CD4-positive, alpha-beta T cell treated with Interferon alpha-2 for 1 hour (primary cell): ENCODE measurements around the gene CARD11.
"Not testable (repeated sequence)": the region's sequence is repeated elsewhere in the genome, so short reads cannot be mapped to it uniquely, and the experiment has no call there.

Experiments
- DNase-seq, 2 donors: peaks; one replicate each; pipeline ENCODE4 v3.0.0-alpha.2; 2020 to 2022

Gene CARD11

DNA sequence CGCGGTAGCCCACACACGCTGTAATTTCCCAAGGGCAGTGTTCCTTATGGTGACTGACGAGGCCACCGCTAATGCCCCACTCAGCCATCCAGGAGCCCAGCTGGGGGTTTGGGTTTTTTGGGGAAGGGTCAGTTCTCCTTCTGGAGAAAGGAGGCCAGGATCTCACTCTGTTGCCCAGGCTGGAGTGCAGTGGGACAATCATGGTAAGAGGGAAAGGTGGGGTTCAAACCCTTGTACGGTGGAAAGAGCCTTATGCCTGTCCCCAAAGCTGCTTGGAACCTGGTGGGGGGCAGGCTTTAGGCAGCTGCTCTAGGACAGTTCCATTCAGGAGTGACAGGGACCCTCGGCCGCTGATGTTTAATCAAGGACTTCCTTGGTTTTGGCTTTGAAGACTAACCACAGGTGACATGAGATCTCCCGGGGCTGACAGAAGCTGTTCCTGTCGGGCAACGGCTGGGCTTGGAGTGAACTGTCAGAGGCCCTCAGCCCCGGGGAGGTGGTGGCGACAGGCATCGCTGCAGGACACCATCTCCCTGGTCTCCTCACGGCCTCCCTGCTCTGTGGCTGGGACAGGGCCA lies 84.5 kb downstream of the CARD11 start:
- DNase-seq, result no peak

DNA sequence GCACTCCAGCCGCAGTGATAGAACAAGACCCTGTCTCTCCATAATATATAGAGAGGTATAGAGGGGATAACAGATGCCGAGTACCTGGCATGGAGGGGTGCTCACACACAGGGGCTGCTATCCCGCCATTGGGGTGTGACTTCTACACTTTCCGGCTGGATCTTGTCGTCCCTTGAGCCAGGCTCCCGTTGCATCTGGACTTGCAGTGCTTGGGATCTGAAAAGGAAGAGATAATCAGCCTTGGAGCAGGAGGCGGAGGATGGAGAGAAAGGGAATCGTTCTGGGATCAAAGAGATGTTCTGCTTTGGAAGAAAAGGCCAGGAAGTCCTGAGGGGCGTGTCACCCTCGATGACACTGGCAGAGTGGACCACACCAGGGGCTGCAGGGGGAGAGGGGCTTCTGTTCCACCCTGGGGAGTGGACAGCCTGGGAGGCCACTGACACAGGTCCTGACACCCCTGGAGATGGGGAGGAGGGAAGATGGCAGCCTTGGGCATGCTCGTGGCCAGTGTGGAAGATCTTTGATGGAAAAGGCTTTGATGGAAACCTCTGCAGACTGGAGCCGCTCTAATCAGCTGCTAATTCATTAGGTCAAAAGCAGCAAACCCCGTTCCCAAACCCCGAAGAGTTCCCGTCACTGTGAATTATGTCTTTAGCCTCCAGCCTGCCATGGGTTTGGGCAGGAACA lies 85.1 kb downstream of the CARD11 start:
- no peak for DNase-seq

DNA sequence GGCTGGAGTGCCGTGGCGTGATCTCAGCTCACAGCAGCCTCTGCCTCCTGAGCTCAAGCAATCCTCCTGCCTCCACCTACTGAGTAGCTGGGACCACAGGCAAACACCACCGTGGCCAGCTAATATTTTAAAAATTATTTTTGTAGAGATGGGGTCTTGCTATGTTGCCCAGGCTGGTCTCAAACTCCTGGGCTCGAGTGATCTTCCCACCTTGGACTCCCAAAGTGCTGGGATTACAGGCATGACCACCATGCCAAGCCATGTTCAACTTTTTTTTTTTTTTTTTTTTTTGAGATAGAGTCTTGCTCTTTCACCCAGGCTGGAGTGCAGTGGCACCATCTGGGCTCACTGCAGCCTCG lies 86.3 kb downstream of the CARD11 start:
- not testable (repeated sequence) for DNase-seq

DNA sequence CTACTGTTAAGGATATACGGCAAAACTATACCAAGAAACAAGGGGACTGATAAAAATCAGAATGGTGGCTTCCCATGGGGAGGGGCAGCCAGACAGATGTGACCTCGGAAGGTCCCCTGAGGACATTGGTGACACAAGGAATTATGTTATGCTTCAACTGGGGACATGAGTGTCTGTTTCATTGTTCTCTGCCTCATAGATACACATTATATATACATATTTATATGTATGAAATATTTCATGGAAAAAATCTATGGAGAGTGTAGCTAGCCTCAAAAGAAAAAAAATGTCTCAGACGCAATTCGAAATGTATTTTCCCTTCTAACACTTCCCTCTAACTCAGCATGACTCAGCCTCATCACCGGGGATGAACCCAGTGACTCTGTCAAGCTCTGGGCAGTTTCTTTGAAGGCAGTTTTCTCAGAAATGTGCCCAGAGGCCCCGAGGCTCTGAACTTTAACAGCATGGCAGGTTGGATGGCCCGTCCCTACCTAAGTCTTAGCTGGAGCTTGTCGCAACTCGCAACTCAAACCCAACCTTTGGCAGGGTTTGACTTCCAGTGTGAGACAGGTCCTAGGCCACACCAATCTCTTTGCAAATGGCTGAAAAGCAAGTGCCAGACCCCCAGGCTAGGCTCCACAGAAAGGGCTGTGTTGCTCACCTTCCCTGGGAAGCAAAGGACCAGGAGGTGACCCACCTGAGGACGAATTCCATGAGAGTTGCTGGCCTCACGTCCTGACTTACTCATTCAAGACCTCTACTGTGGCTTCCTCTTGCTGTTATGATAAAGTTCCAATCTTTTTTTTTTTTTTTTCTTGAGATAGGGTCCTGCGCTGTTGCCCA lies 86.9 kb downstream of the CARD11 start:
- peak; percentile 33 to 54 for DNase-seq

DNA sequence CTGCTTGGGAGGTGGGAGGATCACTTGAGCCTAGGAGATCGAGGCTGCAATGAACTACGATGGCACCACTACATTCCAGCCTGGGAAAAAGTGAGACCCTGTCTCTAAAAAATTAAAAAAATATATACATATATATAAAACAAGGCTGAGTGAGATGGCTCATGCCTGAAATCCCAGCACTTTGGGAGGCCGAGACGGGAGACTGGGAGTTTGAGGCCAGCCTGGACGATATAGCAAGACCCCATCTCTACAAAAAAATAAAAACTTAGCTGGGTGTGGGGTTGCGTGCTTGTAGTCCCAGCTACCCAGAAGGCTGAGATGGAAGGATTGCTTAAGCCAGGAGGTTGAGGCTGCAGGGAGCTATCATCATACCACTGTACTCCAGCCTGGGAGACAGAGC lies 87.6 kb downstream of the CARD11 start:
- DNase-seq, result no peak

DNA sequence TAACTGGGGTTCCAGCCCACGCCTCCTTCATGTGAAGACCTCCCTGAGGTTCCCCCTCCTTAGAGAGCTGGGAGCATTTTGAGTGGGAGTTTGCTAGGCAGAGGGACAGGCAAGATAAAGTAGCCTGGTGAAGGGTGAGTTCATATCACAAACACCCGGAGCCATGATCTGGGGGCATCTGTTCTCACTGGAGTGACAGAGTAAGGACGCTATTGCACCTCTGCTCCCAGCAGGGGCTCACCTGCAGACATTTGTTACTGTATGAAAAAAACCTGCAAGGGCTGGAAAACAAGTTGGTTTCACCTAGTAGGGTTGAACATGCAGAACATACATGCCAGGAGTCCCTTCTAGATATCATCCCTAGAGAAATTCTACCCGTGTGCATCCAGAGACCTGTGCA lies 88.4 kb downstream of the CARD11 start:
- no peak for DNase-seq

DNA sequence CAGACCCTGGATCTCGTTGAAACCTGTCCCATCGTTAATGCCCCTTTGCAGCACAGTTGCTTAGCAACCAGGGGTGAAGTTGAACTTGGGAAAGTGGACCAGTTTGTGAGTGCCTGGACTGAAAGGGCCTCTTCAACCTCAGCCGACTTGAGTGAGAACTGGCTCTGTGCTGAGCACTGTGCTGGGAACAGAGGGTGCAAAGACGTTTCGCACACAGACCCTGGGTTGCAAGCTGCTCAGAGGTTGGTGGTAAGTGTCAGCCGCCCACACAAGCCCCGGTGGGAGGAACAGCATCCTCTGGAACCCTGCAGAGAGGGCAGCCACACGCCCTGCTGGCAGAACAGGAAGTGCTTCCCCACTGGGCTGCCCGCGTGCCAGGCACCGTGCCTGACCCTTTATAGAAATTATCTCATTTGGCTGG lies 89.2 kb downstream of the CARD11 start:
- peak in 1 of 2 donors; percentile 40 for DNase-seq

DNA sequence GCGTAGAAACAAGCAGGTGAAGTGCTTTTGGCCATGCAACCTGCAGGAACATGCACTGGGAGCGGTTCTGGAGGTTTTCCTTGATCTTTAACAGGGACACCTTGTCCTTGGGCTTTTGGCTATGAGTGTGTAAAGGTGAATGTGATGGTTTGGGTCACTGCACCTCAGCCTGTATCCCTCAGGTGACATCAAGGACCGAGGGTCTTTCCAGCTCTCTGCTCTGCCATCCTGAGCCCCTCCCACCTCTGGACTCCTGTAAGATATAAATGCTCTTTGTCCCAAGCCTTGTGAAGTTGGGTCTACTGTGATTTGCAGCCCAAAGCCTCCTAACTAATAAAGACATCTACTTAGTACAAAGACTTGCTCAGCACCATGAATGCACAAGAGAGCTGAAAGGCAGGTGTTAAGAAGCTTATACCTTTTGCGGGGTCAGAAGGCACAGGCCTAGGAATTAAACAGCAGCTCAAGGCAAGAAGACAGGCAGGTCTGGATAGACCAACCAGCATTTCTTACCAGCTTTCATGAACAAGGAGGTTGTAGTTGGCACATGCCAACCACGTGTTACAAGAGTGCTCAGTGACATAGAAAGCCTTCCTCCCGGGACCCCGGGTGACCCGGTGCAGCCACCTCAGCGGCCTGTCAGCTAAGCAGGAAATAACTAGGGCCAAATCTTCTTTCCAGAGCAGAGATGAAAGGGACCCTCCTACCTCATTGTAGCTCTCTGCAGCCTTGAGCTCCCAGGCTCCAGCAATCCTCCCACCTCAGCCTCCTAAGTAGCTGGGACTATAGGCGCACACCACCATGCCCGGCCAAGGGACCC lies 89.9 kb downstream of the CARD11 start:
- DNase-seq, result peak in 1 of 2 donors; percentile 28

DNA sequence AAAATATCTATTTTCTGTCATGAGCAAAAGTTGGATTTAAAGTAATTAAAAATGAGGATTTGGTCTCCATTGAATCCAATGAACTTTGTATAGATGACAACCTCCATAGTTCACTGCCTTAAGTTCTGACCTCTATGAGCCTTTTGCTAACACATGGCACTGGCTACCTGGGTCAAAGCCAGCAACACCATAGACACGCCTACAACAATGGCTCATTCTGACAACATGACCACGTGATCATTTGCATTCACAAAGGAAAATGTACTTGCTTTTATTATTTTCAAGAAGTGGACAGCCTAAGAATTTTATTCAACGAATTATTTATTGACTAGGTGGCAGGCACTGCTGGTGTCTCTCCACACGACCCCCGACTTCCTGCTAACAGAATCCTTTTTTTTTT lies 90.6 kb downstream of the CARD11 start:
- no peak for DNase-seq

DNA sequence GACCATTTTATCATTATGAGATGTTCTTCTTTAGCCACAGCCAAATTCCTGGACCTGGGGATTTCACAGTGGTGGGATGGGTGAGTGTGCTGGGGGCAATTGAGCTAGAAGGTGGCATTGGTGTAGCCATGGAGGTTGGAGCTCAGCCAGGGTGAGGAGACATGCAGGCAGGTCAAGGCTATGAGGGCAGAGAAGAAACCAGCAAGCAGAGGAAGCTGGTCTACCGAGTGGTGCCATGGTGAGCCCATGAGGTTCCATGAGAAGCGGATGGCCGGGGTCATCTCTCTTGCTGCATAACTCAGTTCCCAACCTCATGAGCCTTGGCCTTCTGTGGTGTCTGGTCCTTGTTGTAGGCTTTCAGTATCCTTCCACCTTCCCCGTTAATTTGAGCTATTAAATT lies 91.4 kb downstream of the CARD11 start:
- DNase-seq, result no peak

DNA sequence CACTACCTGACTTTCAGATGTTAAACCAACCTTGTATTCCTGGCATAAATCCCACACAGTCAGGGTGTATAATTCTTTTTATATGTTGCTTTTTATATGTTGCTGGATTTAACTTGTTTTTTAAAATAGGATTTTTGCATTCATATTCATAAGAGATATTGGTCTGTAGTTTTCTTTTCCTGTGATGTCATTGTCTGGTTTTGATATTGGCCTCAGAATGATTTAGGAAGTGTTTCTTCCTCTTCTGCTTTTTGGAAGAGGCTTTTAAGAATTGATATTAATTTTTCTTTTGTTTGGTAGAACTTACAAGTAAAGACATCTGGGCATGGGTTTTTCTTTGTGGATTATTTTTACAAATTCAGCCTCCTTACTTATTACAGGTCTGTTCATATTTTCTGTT lies 93.1 kb downstream of the CARD11 start:
- no peak for DNase-seq

DNA sequence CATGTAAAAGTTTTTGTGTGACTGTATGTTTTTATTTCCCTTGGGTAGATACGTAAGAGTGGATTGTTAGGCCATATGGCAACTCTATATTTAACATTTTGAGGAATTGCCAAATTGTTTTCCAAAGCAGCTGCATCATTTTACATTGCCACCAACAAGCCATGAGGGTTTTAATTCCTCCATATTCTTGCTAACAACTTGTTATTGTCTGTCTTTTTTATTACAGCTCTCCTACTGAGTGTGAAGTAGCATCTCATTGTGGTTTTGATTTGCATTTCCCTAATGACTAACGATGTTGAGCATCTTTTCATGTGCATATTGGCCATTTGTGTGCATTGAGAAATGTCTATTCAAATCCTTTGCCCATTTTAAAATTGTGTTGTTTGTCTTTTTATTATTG lies 94.9 kb downstream of the CARD11 start:
- DNase-seq, result no peak

DNA sequence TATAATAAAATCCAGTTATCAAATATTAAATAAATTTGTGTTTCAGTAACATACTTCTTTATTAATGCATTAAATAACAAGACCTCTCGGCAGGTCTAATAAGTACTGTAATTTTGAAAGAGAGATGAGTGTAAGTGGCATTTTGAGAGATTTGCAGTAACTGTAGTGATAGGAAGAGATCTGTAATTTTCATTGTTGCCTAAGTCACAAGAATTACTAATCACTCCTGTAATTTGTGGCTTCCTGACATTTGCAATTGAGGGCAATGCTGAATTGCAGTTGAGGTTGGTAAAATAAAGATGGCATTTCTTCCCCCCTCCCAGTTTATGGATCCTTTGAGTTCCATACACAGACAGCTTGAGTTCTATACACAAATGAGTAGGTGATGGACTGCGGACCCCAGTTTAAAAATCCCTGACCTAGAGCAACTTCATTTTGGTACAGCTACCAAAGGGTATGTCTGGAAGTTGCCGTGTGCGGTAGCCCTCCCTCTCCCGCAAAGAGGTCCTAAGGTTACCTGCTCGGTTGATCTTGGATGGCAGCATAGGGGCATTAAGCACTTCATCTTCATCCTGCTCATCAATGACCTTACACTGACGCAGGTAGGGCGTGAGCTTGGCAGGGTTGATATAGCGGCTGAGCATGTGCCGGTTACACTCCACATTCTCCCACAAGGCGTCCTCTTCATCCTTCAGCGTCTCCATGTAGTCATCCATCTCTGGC lies 96.4 kb downstream of the CARD11 start:
- no peak for DNase-seq

DNA sequence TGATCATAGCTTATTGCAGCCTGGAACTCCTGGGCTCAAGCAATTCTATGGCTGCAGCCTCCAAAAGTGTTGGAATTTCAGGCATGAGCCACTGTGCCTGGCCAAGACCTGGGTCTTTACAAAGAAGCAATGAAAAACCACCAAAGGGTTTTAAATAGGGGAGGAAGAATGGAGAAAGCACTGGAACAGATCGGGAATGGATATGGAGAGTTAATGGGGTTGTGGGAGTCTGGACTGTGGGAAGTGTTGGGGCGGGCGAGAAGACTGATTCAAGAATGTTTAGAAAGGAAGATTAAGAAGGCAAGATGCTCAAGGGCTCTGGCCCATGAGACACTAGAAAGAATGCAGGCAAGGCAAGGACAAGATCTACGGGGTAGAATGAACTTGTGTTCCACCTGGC lies 98.5 kb downstream of the CARD11 start:
- no peak for DNase-seq

DNA sequence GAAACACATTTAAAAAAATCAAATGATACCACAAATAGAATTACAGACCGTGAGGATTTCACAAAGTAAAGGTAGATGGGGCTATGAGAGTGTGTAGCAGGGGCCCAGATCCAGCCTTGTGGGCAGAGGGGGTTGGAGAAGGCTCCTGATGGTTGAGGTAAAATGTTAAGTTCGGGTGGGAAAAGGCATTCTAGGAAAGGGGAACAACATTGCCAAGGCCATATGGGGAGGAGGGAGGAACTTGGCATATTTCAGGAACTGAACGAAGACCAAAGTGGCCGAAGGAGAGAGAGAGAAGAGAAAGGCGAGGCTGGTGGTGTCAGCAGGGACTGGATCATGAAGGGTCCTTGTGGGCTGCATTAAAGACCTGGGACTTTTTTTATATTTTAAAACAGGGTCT lies 98.9 kb downstream of the CARD11 start:
- no peak for DNase-seq

DNA sequence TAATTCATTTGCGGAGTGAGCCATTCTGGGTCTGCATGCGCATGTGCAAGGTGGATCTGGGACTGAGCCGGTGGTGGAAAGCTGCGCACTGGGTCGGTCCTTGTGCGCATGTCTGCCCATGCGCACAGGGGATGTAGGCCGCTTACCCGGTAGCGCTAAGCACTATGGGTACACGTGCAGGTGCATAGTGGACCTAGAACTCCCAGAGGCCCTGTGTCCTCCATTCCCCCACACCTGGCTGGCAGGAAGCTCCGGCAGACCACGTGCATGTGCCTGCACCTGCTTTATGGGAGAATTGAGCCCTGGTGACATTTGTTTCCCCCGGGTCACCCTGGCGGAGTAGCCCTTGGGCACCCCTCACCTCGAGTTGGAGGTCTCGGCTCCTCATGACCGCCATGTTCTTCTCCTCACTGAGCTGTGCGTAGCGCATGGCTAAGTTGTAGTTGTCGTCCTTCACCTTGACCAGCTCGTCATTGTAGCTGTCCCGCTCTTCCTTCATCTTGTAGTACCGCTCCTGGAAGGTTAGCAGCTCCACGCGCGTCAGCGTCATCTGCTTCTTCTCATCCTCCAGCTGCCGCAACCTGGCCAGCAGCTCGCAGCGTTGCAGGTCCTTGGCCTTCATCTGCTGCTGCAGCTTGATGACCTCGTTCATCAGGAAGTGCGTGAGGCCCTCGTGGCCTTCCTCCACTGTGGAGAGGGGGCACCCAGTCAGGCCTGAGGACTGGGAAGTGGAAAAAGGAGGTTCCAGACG lies 99.6 kb downstream of the CARD11 start:
- DNase-seq, result no peak

DNA sequence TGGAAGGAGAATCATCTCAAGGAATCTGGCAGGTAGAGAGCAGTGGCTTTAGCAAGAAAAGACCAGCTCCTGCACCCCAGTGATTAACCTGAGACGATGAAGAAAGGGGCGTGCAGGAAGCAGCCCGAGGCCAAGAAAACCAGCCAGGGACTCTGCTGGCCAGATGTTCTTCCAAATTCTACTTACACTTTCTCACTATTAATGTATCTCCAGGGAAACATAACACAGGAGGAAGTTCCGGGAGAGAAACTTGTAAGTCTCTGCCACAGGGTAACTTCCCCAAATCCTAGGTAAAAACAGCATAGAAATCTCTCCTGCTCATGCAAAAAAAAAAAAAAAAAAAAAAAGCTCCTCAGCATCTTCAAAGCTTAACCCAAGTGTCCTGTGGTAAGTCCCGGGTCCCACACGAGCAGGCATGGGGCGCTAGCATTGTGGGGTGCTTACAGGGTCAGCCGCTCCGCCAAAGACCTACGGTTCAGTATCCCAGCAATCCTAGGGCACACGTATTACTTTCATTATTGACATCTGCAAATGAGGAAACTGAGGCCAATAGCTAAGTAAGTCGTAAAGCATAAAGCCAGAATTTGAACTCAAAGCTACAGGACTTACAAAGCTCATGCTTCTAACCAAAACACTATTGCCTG lies 102.3 kb downstream of the CARD11 start:
- DNase-seq, result no peak

DNA sequence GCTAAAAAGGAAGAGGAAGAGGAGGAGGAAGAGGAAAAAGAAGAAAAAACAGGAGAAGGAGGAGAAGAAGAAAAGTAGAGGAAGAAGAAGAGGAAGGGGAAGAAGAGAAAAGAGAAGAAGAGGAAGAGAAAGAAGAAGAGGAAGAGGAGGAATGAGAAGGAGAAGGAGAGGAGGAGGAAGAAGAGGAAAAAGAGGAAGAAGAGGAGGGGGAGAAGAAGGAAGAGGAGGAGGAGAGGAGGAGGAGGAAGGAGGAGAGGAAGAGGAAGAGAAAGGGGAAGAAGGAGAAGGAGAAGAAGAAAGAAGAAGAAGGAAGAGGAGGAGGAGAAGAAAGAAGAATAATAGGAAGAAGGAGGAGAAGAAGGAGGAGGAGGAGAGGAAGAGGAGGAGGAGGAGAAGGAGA lies 103.2 kb downstream of the CARD11 start:
- DNase-seq, result no peak

DNA sequence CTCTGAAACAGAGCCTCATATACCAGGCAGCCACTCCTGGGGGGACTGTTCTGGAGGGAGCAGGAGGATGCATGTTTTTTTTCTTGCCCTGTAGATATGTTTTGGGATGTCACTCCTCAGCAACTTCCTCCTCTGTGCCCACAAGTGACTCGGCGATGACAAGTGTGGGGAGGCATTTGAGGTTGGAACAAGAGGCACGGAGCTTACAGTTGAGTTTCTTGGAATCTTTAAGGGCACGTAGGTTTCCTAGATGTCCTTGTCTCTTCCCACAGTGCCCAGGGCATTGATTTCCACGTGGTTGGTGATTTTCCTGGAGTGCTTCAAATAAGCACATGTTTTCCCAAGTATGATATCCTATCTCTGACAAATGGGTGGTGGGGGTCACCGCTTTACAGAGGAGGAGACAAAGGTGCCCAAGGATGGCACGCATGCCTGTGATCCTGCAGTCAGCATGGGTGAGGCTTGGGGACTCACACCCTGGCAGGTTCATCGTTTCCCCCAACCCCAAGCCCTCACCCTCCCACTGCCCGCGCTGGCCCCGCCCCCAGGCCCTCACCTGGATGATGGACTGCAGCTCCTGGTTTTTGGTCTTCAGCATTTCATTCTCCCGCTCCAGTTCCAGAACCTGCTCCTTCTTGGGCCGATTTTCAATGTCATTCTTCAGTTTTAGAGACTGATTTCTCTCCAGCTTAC lies 104.3 kb downstream of the CARD11 start:
- no peak for DNase-seq

DNA sequence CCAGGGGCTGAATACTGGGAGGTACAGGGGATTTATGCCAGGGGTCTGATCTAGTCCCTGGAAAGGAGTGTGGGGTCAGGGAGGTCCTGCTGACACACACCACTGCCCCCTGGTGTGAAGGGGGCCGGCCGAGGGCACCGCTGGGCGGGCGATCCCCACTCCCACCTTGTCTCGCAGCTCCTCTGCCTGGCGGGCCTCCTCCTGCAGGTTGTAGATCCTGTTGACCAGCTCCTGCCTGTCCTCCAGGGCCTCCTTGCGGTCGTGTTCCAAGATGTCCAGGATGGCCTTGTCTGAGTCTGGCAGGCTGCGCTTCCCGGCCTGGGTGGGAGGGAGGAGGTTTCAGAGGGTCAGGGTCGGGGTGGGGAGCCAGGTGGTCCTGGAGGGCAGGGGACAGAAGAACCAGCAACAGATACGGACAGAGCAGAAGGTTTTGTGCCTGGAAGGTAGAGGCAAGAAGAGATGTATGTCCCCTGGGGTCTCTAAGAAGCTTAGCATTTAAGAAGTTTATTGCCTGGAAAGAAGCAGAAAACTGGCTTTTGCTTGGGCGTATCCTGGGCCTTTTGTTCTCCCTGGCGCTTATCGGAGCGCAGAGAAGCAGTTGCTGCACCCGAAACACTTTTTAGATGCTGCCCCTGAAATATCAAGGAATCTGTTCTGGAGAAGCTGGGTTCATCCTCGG lies 105.0 kb downstream of the CARD11 start:
- no peak for DNase-seq
